Esophagus muscularis mucosa (tissue), 3 donors: ENCODE data around the gene CALHM3.

Source experiments
- CTCF ChIP-seq, 3 experiments: fragments of 200-600 bp in 2 of 3; fragments of 450-650 bp in 1 of 3; sonication (generic) in 2 of 3; IDR thresholded peaks; one replicate each; pipeline ENCODE4 v1.5.1; 2017 to 2019; ENCODE audit warnings: antibody characterized with exemption in 3 of 3, mild to moderate bottlenecking in 2 of 3, moderate library complexity in 1 of 3
- POLR2A ChIP-seq: fragments of 450-650 bp; IDR thresholded peaks from one replicate; pipeline ENCODE4 v1.6.1; 2017; ENCODE audit warnings: antibody characterized with exemption, moderate library complexity, mild to moderate bottlenecking, low read depth

GRCh38 chr10:103495321-103495720, 16.3 kb upstream of the CALHM3 start:
- TF ChIP-seq CTCF (IDR thresholded peaks at IDR 0.05) (no peak), POLR2A (no peak)
